Skeletal muscle satellite cell (primary cell): ENCODE results near the gene GPR132.
"Not testable (repeated sequence)": the region's sequence is repeated elsewhere in the genome, so short reads cannot be mapped to it uniquely, and the experiment has no call there.

Experiments used
- H3K27me3 ChIP-seq: 2 replicates; pipeline ENCODE4 v1.7.0; 2013; ENCODE audit warnings: low read length; ENCODE audit not compliant: control insufficient read depth, insufficient read depth
- H3K36me3 ChIP-seq: 2 replicates; pipeline ENCODE4 v1.7.0; 2013; ENCODE audit warnings: mild to moderate bottlenecking, control low read depth, low read length; ENCODE audit not compliant: insufficient read depth
- H3K4me1 ChIP-seq: 2 replicates; pipeline ENCODE4 v1.7.0; 2013; ENCODE audit warnings: low read length; ENCODE audit not compliant: control insufficient read depth, insufficient read depth
- H3K4me2 ChIP-seq: 2 replicates; pipeline ENCODE4 v1.7.0; 2013; ENCODE audit warnings: mild to moderate bottlenecking, low read length
- H3K4me3 ChIP-seq: 2 replicates; pipeline ENCODE4 v1.7.0; 2013; ENCODE audit warnings: low read length
- H3K9ac ChIP-seq: 2 replicates; pipeline ENCODE4 v1.7.0; 2013; ENCODE audit warnings: mild to moderate bottlenecking, low read depth, low read length, moderate library complexity
- H3K9me3 ChIP-seq: replicated peaks from 2 replicates; pipeline ENCODE4 v1.7.0; 2013; ENCODE audit warnings: mild to moderate bottlenecking, control low read depth, low read length

The GPR132 gene

DNA sequence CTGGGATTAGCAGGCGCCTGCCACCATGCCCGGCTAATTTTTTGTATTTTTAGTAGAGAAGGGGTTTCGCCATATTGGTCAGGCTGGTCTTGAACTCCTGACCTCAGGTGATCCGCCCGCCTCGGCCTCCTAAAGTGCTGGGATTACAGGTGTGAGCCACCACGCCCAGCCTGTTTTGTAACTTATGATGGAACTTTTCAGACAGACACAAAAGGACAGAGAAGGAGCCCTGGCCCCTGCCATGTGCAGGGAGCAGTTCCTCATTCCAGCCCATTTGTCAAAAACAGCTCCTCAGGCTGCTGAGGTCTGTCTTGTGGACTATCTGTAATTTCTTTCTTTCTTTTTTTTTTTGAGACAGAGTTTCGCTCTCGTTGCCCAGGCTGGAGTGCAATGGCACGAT is 1.7 kb downstream of the GPR132 start:
- H3K4me2 ChIP-seq, H3K9me3 ChIP-seq, H3K36me3 ChIP-seq, H3K27me3 ChIP-seq, H3K9ac ChIP-seq, H3K4me3 ChIP-seq: not testable (repeated sequence)
- peaks cover 11% of the 10 kb centered on the region for H3K4me1 ChIP-seq

DNA sequence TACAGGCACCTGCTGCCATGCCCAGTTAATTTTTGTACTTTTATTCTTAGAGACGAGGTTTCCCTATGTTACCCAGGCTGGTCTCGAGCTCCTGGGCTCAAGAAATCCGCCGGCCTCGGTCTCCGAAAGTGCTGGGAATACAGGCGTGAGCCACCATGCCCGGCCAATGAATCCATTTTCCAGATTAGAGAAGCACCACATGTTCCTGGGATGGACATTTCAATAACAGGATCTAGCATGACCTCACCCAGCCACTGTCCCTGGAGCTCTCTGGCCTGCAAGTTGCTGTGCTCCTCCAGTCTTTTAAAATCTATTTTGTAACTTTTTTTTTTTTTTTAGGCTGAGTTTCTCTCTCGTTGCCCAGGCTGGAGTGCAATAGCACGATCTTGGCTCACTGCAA is 2.2 kb downstream of the GPR132 start:
- Histone ChIP-seq H3K4me3 (no peak overlapping the region), H3K4me1 (peaks cover 11% of the 10 kb centered on the region)

DNA sequence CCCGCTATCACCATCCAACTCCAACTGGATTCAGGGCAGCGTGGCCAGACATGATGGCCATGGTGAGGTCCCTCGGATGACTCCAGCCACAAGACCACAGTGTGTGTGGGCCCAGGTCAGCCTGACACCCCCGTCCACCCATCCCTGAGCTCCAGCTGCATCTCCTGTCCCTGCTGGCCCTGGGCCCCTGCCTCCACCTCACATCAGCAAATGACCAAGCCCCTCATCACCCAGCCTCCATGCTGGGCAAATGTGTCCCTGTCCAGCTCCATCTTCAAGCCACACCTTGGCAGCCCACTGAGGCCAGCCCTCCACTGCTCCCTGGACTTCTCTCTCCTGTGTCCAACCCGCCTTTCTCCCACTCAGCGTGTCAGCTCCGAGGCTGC is 3.2 kb downstream of the GPR132 start:
- Histone ChIP-seq H3K4me1 (peaks cover 3% of the 10 kb centered on the region), H3K4me2 (no peak overlapping the region), H3K9me3 (no peaks in the 10 kb centered on the region), H3K4me3 (no peak overlapping the region), H3K36me3 (no peaks in the 10 kb centered on the region), H3K9ac (no peak overlapping the region), H3K27me3 (no peaks in the 10 kb centered on the region)

More for the DNA sequence above, 2.2 kb downstream of the GPR132 start:
- Histone ChIP-seq H3K9me3 (no peaks in the 10 kb centered on the region), H3K4me2 (no peak overlapping the region), H3K27me3 (no peaks in the 10 kb centered on the region), H3K9ac (no peak overlapping the region), H3K36me3 (no peaks in the 10 kb centered on the region)

DNA sequence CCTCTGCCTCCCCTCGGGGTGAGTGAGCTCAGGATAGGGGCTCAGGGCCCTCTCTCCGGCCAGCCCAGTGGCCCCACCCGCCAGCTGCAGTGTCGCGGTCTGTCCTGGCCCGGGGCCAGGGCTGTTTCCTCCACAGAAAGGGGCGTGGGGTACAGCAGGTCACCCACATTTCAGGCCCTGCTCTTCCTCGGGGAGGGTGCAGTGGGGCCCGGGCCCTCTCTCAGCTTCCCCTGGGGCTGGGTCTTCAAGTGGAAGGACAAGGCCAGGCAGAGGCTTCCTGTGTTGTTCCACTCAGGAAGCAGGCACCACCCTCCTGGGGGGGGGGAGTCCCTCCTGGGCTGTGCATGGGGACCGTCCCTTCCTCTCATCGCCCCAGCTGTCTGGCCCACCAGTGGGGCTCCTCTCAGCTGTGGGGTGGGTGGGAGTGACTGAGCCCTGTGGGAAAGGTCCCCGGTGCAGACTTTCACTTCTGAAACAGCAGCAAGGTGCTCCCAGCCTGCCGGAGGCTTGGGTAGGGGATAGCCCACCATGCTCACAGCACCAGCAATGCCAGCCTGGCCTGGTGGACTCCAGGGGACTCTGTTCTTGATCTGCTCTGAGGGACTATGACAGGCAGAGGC is 3.7 kb downstream of the GPR132 start:
- Histone ChIP-seq H3K4me1 (no peaks in the 10 kb centered on the region), H3K9me3 (no peaks in the 10 kb centered on the region), H3K36me3 (no peaks in the 10 kb centered on the region), H3K9ac (no peak overlapping the region), H3K4me2 (no peak overlapping the region), H3K27me3 (no peaks in the 10 kb centered on the region), H3K4me3 (no peak overlapping the region)

DNA sequence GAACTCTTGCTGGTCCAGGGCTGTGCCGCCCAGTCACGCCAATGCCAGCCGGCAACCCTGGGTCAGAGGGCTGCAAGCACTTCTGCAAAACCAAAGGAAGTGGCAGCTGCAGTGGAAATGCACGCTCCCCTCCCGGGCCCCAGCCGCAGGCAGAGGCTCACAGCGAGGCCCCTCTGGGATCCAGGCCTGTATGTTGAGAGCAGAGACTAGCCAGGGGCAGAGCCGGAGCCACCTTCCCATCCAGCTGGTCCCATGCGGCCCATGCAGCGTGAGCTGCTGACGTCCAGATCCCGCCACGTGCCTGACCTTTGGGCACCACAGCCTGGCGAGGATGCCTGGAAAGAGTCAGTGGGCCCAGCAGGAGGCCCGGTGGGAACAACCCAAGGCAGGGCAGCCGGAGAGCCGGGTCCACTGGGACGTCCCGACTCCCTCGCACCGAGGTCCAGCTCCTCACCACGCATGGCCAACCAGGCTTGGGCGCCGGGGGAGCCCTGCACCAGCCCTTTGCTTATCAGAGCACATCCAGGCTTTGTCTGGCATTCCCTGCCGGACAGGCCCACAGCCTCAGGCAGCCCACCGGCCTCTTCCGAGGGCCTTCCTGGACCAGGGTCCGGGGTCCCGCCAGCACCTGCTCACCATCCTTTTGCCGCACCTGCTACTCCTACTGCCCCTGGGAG is 4.3 kb downstream of the GPR132 start:
- Histone ChIP-seq H3K9me3 (no peaks in the 10 kb centered on the region), H3K4me3 (no peak overlapping the region), H3K36me3 (no peaks in the 10 kb centered on the region), H3K4me2 (no peak overlapping the region), H3K9ac (no peak overlapping the region), H3K27me3 (no peaks in the 10 kb centered on the region), H3K4me1 (no peaks in the 10 kb centered on the region)

DNA sequence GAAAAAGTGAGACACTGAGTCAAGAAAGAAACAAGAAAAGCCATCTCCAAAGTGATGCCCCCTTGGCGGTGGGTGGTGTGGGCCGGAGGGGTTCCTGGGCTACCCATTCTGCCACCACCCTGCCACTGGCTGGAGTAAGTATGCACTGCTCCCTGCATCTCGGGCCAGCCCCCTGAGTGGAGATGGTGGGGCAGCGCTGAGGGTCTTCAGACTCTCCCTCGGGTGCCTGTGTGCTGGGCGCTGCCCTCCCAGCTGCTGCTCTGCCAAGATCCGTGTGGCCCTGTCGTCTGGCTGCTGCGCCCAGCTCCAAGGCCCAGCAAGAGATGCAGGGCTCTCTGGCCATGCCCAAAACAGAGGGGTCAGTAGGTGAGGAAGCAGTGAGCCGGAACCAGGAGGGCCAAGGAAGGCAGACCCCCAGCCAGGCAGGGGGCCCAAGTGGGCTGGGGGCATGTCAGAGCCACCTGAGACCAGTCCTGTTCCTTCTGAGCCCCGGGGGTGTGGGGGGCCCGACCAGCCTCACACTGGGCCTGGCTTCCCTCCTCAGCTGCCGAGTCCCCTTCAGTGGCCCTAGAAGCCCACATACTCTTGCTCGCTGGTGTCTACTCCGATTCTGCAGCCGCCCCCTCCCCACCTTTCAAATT is 5.2 kb downstream of the GPR132 start:
- no peaks in the 10 kb centered on the region for H3K9me3 ChIP-seq
- no peaks in the 10 kb centered on the region for H3K4me1 ChIP-seq
- no peaks in the 10 kb centered on the region for H3K36me3 ChIP-seq
- H3K4me3 ChIP-seq = no peak overlapping the region
- no peak overlapping the region for H3K9ac ChIP-seq
- peaks cover 4% of the 10 kb centered on the region for H3K27me3 ChIP-seq
- no peak overlapping the region for H3K4me2 ChIP-seq

DNA sequence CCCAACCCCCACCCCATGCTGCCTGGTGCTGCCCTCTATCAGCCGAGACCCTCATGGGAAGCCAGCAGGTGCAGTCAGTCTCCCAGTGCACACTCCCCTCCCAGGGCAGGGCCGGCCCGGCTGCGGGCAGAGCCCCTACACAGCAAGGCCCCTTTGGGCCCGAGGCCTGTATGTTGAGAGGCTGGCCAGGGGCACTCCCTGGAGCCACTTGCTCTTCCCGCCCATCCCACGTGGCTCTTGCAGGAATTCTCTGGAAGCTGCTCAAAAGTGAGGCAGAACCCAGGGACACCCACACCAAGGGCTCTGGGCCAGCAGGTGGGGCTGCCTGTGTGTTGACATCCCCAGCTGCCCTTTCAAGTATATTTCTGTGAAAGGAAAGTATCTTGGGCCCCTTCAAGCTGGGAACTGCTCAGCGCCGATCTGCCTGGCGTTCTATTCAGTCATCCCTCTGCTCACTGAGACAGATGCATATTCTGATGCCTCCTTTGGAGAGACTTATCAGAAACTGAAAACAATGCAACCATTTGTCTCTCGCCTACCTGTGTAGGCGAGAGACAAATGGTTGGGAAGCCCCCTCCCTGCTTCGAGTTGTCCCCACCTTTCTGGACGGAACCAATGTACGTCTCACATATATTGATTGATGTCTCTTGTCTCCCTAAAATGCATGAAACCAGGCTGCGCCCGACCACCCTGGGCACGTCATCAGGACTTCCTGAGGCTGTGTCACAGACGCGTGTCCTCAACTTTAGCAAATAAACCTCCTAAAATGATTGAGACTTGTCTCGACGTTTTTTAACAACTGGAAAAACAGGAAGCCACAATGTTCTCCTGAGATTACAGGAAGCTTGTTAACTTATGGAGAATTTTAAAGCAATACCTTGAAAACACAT is 6.0 kb downstream of the GPR132 start:
- no peaks in the 10 kb centered on the region for H3K9me3 ChIP-seq
- no peak overlapping the region for H3K4me2 ChIP-seq
- H3K4me1 ChIP-seq = no peaks in the 10 kb centered on the region
- peaks cover 4% of the 10 kb centered on the region for H3K27me3 ChIP-seq
- no peaks in the 10 kb centered on the region for H3K36me3 ChIP-seq
- H3K4me3 ChIP-seq = no peak overlapping the region
- H3K9ac ChIP-seq = no peak overlapping the region

DNA sequence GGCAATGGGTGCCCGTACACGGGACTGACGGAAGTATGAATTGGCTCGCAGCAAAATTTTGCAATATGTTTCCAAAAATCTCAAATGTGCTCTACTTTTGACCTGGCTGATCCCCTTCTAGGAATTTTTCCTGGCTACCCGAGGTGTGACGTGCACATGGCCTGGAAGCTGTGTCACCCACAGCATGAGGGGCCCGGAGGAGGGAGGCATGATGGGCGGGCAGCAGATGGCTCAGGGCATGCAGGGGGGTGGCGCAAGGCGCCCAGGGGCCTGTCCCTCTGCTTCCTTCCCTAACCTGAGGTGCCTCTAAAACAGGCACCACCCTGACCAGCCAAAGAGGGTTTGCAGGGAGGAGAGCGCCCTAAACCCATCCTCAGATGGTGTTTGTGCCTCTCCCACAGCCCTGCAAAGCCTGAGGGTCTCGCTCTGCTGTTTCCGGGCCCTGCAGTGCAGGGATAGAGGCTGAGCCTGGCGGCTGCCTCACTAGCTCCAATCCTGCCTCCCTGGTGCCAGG is 6.7 kb downstream of the GPR132 start:
- Histone ChIP-seq H3K4me2 (no peak overlapping the region), H3K36me3 (no peaks in the 10 kb centered on the region), H3K9ac (no peak overlapping the region), H3K4me3 (no peak overlapping the region), H3K4me1 (no peaks in the 10 kb centered on the region), H3K27me3 (peaks cover 8% of the 10 kb centered on the region), H3K9me3 (no peaks in the 10 kb centered on the region)

DNA sequence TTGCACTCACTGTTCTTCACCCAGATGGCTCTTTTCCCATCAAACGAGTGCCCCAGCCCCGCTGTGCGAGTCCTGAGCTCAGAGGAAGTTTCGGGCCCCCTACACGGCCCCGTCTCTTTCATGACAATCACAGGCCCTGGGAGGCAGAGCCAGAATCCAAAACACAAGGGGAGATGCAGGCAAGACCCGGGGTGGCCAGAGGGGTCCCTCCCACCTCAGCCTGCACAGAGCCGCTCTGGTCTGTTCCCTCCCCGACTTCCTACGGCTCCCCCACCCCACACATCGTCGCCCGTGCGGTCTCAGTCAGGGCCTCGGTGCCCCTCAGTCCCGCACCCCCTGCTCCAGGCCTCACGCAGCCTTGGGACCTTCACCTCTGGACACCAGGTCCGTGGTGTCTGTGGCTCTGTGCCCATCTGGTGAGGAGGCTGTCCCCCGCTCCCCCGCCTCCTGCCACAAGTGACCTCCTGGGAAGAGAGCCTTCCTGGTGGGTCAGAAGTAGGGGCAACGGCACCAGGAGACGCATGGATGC is 8.9 kb downstream of the GPR132 start:
- H3K4me2 ChIP-seq = no peak overlapping the region
- H3K4me1 ChIP-seq = no peaks in the 10 kb centered on the region
- peaks cover 8% of the 10 kb centered on the region for H3K27me3 ChIP-seq
- H3K4me3 ChIP-seq = no peak overlapping the region
- no peak overlapping the region for H3K9ac ChIP-seq
- H3K9me3 ChIP-seq = no peaks in the 10 kb centered on the region
- H3K36me3 ChIP-seq = no peaks in the 10 kb centered on the region

DNA sequence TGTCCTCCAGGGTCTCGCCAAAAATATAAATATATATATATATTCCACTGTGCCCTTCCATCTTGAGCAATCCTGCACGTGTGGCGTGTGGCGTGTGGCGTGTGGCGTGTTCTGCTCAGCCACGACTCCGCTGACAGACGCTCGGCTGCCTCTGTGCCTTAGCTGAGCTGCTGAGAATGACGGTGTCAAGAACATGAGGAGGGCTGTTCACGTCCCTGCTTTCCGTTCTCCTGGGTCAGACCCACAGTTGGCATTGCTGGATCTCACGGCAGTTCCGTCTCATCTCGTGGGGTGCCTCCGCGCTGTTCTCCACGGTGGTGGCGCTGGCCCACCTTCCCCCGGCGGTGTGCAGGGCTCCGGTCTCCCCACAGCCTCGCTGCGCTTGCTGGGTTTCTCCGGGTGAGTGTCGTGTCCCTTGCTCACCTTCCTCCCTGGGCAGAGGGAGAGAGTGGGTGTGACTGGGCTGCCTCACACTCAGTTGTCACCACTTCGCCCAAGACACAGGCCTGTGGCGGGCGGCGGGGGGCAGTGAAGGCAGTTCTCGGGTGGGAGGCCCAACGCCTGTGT is 9.4 kb downstream of the GPR132 start:
- H3K9me3 ChIP-seq = no peaks in the 10 kb centered on the region
- no peak overlapping the region for H3K9ac ChIP-seq
- H3K27me3 ChIP-seq = peaks cover 14% of the 10 kb centered on the region
- no peak overlapping the region for H3K4me3 ChIP-seq
- H3K4me1 ChIP-seq = no peaks in the 10 kb centered on the region
- no peak overlapping the region for H3K4me2 ChIP-seq
- no peaks in the 10 kb centered on the region for H3K36me3 ChIP-seq

DNA sequence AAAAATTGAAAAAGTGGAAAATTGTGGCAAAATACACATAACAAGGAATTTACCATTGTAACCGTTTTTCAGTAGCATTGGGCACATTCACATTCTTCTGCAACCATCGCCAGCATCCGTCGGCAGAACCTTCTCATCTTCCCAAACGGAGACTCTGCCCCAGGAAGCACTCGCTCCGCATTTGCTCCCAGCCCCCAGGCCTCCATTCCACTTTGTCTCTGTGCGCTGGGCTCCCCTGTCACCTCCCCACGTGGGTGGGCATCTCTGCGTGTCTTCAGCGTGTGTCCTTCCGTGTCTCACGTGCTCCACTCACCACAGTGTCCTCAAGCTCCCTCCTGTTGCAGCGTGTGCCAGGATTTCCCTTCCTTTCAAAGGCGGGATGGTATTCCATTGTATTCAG is 9.9 kb downstream of the GPR132 start:
- H3K9me3 ChIP-seq = no peaks in the 10 kb centered on the region
- H3K4me3 ChIP-seq = no peak overlapping the region
- no peak overlapping the region for H3K9ac ChIP-seq
- H3K36me3 ChIP-seq = no peaks in the 10 kb centered on the region
- H3K27me3 ChIP-seq = peaks cover 15% of the 10 kb centered on the region
- no peaks in the 10 kb centered on the region for H3K4me1 ChIP-seq
- H3K4me2 ChIP-seq = no peak overlapping the region
